ENCODE results near the gene ASXL1.
A peak's percentile ranks its signal among the peaks of the same experiment; 100 is the strongest.
"Not testable (repeated sequence)": the region's sequence is repeated elsewhere in the genome, so short reads cannot be mapped to it uniquely, and the experiment has no call there.

Gene ASXL1

GRCh38 chr20:32357869-32358631 lies at the start of gene ASXL1:
TSS of gene ASXL1 (plus strand) at chr20:32358331. CDS start at chr20:32358776, 445 bp downstream.
- peak; percentile 99 for DNase-seq

GRCh38 chr20:32312718-32313424 lies 45.3 kb upstream of the ASXL1 start:
- no peak for DNase-seq

DNA sequence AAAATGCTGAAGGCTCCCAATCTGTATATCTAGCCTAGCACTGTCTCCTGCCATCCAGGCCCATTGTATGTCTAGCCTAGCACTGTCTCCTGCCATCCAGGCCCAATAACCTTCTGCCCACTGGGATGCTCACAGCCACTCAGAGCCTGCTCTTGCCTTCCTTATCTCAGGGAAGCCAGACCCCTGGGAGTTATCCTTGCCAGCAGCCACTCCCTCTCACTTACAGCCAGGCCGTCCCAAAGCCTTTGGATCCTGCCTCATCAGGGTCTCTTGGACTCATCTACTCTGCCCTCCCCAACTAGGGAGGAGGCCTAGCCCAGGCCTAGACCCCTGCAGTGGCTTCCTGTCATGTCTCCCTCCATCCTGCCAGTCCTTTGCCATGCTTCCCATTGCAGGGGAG lies 43.4 kb upstream of the ASXL1 start:
- DNase-seq = no peak

DNA sequence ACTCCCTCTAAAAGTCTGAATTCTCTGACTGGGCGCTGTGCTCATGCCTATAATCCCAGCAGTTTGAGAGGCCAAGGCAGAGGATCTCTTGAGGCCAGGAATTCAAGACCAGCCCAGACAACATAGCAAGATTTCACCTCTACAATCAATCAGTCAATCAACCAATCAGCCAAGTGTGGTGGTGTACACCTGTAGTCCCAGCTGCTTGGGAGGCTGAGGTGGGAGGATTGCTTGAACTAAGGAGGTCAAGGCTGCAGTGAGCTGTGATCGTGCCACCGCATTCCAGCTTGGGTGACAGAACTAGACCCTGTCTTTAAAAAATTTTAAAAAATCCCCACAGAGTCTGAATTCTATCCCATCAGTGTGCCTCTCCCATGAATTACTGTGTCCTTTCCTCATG lies 42.7 kb upstream of the ASXL1 start:
- DNase-seq = no peak

DNA sequence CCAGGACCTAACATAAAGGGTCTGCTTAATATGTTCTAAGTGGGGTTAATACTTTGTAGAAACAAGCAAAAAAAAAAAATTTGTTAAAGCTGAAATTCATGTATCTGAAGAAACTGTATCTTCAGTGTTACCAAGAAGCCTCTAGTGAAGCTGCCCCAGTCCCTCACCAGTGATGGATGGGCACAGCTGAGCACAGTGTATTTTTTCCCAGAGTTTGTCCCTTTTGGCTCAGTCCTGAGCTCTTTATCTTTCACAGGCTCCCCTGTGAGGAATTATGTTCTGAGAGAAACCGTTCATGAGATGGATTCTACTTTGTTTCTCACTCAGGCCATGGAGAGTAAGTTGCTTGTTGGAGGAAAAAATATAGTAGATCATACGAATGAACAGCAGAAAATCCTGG lies 42.2 kb upstream of the ASXL1 start:
- no peak for DNase-seq

DNA sequence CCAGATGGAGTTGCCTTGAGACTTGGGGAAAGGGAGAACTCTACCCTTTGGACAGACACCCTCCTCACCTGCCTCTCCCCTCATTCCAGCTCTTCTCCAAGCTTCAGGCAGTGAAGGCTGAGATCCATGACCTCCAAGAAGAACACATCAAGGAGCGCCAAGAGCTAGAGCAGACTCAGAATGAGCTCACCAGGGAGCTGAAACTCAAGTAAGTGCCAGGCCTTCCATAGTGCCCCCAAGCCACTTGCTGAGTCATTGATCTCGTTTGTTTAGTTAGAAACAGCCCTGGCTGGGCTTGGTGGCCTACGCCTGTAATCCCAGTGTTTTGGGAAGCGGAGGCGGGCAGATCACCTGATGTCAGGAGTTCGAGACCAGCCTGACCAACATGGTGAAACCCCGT lies 41.5 kb upstream of the ASXL1 start:
- no peak for DNase-seq

- no peak for DNase-seq
Measured at GRCh38 chr20:32319100-32319499, 39.0 kb upstream of the ASXL1 start.

- DNase-seq = no peak
Measured at GRCh38 chr20:32320305-32320704, 37.8 kb upstream of the ASXL1 start.

DNA sequence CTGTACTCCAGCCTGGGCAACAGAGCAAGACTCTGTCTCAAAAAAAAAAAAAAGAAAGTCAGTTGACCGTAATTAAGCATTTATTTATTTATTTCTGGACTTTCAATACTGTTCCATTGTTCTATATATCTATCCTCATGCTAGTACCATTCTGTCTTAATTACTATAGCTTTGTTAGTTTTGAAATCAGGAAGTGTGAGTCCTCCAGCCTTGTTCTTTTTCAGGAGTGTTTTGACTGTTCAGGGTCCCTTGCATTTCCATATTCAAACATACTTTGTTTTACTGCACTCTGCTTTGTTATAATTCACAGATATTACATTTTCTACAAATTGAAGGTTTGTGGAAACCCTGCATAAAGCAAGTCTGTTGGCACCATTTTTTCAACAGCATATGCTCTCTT lies 36.7 kb upstream of the ASXL1 start:
- DNase-seq = no peak

DNA sequence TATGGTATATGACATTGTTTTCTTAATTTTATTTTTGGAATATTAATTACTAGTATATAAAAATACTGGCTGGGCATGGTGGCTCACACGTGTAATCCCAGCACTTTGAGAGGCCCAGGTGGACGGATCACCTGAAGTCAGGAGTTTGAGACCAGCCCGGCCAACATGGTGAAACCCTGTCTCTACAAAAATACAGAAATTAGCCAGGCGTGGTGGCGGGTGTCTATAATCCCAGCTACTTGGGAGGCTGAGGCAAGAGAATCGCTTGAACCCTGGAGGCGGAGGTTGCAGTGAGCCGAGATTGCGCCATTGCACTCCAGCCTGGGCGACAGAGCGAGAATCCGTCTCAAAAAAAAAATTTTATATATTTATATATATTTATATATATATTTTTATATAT lies 35.9 kb upstream of the ASXL1 start:
- not testable (repeated sequence) for DNase-seq

GRCh38 chr20:32323761-32324160 lies 34.4 kb upstream of the ASXL1 start:
- DNase-seq = not testable (repeated sequence)

GRCh38 chr20:32325706-32326503 lies 32.2 kb upstream of the ASXL1 start:
- no peak for DNase-seq

DNA sequence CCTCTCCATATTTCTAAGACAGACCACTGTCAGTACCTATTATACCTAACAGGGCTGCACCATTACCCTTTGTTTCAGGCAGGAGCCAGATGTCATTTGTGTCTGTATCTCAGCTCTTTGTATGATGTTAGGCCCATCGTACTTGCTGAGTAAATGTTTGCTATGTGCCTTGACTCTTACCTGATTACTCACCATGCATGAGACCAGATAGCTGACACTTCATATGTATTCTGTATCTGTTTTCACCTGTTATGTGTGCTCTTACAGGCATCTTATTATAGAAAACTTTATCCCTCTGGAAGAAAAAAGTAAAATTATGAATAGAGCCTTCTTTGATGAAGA lies 31.7 kb upstream of the ASXL1 start:
- DNase-seq = no peak

GRCh38 chr20:32327087-32327681 lies 30.9 kb upstream of the ASXL1 start:
- DNase-seq = no peak

DNA sequence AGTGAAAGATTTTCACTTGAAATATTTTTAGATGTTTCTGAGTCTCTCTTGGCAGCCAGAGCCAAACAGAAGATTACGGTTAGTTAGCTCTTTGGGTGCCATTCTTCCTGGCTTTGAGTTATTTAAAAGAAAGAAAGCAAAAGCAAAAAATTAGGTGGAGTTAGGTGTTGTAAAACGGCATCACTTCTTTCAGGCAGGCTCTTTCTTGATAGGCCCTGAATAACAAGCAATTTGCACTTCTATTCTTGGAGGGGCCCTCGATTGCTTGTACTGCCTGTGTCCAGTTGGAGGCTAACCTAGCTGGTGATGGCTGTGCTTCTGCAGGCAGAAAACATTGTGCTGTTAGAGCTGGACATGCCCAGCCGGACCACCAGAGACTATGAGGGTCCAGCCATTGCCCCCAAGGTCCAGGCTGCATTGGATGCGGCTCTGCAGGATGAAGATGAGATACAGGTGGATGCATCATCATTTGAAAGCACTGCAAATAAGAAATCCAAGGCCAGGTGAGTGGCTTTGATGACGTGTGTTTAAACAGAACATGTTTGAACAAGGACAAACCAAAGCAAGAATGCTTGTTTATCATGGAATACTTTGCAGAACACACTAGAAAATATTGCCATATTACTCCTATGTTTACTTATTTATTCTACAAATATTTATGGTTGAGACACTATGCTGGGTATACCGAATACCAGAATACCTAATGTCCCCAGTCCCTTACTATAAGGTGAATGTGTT lies 28.1 kb upstream of the ASXL1 start:
- DNase-seq = no peak

- DNase-seq = no peak
Measured at GRCh38 chr20:32330555-32330897, 27.6 kb upstream of the ASXL1 start.

- DNase-seq = no peak
Measured at GRCh38 chr20:32332614-32333013, 25.5 kb upstream of the ASXL1 start.

- no peak for DNase-seq
Measured at GRCh38 chr20:32333181-32333987, 24.7 kb upstream of the ASXL1 start.

DNA sequence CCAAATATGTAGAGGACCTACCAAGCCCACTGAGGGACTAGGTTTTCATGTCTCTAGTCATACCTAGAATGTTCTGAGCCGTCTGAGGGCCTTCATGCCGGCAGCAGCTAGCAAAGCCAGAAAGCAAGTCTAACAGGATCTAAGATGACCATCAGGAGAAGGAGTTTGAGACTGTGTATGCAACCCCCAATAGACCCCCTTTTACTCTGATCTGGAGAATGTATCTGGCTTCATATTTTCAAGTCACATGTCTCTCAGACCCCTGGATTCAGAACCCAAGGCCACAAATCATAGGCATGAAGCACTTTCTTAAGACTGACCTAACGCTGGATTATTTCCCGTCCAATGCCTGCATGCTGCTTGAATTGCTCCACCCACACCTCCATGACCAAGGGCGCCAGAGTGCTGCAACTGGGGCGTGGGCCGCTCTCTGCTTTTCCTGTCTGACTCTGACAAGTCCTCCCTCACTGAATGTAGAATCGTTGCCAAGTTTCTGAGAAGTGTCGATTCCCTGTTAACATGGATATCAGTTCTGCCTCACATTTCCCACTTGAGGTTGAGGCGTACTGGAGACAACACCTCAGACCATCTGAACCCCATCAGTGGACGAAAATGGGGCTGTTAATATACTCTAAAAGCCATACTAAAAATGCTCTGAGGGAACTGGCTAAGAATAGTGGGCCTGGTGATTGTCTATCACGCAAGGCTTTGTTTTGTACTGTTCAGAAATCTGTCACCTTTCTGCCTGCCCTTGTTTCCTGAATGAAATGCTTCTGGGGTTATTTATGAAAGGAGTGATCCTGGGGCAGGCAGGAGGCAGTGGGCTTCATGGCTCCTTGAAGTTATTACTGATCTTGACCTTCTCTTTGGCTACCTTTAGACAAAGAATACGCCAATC lies 23.9 kb upstream of the ASXL1 start:
- no peak for DNase-seq

- peak; percentile 32 for DNase-seq
Measured at GRCh38 chr20:32336918-32337347, 21.2 kb upstream of the ASXL1 start.
